ENCODE measurements around the gene HDDC2.

DNA sequence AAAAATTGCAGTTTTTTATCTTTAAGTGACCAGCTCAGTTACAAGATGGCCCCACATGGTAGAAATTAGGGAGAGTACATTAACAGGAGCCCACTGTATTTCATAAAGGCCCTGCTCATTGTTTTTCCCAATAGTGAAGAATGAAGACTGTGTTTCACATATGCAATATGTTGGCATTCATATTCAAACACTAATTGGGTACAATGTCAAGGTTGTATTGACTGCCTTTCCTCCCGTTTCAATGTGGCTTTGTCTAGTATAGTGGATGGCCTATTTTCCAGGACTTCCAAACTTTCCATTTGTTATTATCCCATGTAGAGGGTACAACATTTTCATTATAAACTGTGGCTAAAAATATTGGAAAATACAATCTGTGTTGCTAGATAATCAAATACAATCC is 51.3 kb downstream of the HDDC2 start:
- TF ChIP-seq EZH2 (IDR thresholded peaks at IDR 0.05; ENCODE audit: insufficient read depth, poor library complexity, severe bottlenecking) (no peak), EZH2phosphoT487 (IDR thresholded peaks at IDR 0.05; ENCODE audit: insufficient read depth, low read depth) (no peak)

Measured in GM23248 (cell line).